IPS-NIHi7 (cell line): ENCODE measurements around the gene NFKBIE.
A peak's percentile ranks its signal among the peaks of the same experiment; 100 is the strongest.
"Not testable (repeated sequence)": the region's sequence is repeated elsewhere in the genome, so short reads cannot be mapped to it uniquely, and the experiment has no call there.

Experiments used
- DNase-seq: peaks from one replicate; pipeline ENCODE4 v3.0.0; 2012; ENCODE audit warnings: mixed read lengths; ENCODE audit errors: extremely low spot score

The NFKBIE gene, protein sequence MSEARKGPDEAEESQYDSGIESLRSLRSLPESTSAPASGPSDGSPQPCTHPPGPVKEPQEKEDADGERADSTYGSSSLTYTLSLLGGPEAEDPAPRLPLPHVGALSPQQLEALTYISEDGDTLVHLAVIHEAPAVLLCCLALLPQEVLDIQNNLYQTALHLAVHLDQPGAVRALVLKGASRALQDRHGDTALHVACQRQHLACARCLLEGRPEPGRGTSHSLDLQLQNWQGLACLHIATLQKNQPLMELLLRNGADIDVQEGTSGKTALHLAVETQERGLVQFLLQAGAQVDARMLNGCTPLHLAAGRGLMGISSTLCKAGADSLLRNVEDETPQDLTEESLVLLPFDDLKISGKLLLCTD

DNA sequence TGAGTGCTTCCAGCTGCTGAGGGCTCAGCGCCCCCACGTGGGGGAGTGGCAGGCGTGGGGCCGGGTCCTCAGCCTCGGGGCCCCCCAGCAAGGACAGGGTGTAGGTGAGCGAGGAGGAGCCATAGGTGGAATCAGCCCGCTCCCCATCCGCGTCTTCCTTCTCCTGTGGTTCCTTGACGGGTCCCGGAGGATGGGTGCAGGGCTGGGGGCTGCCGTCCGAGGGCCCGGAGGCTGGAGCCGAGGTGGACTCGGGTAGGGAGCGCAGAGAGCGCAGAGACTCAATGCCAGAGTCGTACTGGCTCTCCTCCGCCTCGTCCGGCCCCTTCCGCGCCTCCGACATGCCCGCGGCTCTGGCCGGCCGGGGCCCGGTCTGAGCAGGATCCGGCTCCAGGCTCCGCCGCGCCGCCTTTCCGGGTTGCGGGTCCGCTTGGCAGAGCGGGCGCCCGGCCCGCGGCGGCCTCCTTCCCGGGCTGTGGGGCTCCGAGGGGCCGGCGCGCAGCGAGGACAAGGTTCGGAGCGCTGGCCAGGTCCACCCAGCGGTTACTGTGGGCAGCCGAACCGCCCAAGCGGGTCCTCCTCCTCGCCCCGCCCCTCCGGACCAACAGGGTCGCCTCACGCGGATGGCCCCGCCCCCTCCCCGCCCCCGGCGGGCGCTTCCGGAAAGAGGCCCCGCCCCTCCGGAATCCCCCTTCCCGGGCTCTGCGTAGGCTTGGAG lies at the start of gene NFKBIE:
NFKBIE (minus strand) TSS at position 545 of the 715 bp plus-strand sequence; CDS start at position 340, 205 bp downstream.
- peak; percentile 96 for DNase-seq

DNA sequence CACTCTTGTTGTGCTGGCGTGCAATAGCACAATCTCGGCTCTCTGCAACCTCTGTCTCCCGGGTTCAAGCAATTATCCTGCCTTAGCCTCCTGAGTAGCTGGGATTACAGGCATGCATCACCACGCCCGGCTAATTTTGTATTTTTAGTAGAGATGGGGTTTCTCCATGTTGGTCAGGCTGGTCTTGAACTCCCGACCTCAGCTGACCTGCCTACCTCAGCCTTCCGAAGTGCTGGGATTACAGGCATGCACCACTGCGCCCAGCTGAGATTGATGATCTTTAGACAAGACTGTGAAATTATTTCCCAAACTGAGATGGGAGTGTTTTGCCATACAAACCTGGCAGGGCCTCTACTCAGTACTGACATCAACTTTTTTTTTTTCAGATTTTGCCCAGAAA lies 49.3 kb upstream of the NFKBIE start:
- DNase-seq, result not testable (repeated sequence)

DNA sequence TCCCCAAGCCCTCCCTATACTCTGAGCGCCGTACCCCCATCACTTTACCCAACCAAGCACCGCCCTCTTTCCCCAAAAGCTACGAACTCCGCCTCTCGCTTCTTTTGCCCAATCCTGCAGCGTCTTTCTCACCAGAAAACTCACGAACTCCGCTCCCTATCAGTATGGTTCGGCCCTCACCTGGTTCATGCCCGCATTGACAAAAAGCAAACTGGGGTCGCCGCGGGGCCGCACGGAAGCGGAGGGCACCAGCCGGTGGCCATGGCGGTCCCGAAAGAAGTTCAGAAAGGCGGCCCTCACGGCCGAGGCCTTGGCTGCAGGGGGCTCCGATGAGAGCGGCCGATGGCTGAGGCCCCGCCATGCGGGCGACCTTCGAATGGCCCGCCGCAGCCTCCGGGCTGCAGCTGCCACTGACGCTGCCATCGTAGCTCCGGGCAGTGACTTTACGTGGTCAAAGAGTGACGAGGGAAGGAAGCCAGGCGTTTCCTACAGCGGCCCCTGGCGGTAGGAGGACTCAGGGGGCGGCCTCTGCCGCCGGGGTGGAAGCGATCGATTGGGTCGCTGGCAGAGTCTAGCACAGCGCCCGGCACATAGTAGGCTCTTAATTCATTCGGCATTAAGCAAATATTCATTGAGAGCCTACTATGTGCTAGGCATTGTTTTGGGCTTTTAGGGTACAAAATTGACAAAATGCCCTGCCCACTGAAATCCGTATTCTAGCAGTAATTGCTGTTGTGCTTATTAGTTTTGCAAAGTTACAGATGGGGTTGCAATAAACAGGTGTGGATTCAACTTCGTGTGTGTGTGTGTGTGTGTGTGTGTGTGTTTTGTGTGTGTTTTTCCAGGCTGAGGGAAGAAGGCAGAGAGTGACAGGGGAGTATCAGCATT lies 47.8 kb upstream of the NFKBIE start, which contains the start of gene AARS2:
AARS2 (minus strand) TSS at position 447 of the 888 bp plus-strand sequence; CDS start at position 423, 24 bp downstream.
- peak; percentile 92 for DNase-seq

DNA sequence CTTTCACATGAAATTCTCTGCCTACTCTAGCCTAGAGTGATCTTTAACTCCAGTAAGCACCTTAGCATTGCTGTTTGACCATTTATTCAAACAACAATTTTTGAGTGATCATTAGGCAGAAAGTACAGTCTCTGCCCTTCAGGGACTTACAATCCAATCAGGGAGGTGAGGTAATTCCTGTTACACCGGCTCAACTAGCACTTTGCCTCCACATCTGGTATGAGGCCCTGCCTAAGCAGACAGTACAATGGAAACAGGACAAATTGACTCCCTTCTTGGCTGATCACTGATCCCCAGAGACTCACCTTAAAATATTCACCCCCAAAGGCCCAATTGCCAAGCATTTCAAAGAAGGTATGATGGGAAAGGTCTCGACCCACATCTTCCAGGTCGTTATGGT lies 46.4 kb upstream of the NFKBIE start:
- DNase-seq, result no peak

DNA sequence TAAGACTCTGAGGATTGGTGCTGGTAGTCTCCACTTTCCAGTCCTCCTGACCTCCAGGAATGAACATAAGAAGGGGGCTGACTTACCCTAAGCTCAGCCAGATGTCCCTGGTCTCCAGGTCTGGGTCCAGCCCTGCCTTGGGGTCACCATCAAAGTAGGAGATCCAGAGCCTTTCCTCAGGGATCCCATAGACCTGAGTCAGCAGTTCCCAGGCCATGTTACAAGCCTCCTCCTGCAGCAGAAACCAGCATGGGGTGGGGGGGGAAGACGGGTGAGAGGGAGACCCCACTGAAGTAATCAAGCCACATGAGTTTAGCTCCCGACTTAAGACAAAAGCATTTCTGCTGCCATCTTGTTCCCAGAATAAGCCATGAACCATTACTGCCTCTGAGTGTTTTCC lies 46.0 kb upstream of the NFKBIE start:
- no peak for DNase-seq

DNA sequence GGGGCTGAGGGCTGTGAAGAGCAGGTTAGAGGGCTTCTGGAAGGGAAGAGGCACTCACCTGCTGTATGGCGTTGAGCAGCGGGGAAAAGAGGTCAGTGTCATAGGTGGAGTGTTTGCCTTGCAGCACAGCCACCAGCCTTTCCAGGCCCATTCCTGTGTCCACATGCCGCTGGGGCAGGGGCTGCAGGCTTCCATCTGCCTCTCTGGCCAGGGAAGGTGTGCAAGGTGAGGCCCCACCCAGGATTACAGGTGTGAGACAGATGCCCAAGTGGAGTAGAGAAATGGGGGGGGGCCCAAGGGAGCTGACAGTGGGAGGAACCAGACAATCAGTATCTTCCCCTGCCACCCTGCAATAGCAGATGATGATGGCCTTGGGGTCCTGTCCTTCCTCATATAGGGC lies 44.9 kb upstream of the NFKBIE start:
- DNase-seq, result no peak

DNA sequence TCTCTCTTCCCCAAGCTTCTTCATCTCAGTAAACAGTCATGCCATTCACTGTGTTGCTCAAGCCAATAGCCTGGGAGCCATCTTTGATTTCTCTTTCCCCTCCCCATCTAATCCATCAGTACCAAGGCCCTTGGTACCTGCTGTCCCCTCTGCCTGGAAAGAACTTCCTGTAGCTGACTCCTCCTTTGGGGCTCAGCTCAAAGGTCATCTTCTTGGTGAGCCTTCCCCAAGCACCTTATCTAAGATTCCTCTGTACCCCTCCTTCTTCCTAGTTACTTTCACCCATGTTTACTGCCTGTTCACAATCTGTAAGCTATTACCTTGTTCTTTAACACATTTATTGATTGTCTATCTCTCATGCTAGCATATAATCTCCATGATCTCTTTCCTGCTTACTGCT lies 44.3 kb upstream of the NFKBIE start:
- no peak for DNase-seq

DNA sequence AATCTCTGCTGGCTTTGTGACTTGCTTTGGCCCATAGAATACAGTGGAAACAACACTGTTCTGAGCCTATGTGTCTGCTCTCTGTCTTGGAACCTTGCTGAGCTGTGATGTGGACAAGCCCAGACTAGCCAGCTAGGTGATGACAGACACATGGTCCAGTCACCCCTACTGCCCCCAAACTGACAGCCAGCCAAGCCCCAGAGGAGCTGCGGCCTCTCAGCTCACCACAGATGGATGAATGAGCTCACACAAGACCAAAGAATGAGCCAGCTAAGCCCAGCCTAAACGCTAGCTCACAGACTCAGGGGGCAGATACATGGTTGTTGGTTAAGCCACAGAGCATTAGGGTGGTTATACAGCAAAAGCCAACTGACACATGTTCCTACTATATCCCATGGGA lies 43.7 kb upstream of the NFKBIE start:
- DNase-seq, result no peak

DNA sequence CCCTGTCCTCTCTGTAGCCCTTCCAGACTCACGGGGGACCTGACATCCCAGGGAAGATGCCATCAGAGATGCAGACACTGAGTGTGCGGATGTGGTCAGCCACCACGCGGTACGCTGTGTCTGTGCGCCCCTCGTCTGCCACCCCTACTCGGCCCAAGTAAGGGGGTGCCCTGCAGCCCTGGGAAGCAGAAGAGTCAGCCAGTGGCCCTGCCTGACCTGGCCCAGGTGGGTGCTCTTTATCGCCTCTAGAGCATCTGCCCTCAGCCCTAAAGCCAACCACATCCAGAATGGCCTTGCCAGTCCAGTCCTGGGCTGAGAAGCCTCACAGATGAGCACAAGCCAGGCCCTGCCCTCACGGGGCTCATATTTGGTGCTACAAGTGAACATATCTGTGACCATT lies 41.9 kb upstream of the NFKBIE start:
- no peak for DNase-seq

DNA sequence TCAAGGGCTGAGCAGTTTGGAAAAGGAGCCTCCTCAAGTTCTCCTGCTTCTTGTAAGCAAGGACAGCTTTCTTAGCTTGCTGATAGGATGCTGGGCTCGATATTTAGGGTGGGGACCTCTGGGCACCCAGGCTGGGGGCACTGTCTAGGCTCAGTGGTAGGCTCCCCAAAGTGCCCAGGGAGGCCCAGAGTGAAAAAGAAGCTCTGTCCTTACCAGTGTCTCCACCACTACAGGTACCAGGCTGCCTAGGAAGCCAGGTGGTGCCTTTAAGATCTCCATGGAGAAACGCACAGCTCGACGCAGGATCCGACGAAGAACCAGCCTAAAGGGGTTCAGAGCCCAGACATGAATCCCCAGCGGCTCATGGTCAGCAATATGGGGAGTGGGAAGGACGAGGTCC lies 41.4 kb upstream of the NFKBIE start:
- no peak for DNase-seq

DNA sequence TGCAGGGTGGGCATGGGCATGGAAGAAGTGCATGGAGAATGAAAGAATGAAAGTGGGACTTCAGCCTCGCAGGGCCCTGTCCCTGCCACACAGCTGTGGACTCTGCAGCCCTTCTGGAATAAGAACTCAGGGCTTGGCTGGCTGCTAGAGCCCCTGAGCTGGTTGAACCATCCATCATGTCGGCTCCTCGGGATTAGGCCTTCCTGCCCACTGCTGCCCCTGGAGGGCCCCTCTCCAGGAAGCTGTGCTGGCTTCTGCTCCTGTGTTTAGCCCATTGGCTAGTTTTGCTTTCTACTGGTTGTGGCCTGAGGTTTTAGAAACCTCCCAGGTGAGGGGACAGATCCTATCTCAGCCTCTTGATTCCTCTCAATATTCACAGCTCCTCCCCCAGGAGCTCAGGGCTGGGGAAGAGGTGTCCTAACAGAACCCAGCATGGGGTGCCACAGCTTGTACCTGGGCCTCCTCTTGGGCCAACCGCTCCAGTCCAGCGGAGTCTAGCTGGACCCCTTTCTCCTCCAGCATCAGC lies 39.9 kb upstream of the NFKBIE start:
- no peak for DNase-seq

DNA sequence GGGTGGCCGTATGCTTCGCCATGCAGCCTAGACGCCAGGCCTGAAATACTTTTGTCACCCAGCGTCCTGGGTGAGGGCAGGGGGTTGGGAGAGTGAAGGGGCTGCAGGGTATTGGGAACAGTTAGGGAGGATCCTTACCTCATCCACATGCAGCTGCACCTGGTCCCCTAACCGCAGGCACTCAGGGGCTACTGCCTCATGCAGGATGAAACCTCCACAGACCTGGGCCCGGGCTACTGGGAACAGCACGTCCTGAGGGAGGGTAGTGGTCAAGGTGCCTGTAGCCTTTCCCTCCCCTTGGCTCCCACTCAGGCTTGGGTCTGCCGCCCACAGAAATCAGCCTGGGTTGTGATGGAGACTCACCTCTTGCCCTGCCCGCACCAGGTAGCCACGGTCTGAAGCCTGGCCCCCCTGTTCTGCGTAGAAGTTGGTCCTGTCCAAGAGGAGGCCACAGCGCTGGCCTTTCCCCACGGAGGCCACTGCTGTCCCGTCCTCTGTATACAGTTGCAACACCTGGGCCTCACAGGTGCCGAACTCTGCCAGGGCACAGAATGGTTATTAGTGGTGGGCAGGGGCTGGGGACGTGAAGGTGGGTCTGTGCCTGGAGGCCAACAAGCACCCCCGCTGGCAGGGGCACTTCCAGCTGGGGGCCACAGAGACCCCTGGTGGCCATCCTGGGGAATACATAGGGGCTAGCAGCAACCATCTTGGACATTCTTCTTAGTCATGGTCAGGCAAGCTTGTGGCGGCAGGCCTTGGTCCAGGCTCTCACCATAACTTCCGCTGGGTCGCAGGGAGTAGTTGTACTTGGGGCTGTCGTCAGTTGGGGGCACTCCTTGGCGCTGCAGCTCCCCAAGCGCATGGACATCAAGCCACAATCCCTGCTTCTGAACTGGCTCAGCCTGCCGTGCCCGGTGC lies 39.2 kb upstream of the NFKBIE start:
- peak; percentile 83 for DNase-seq

DNA sequence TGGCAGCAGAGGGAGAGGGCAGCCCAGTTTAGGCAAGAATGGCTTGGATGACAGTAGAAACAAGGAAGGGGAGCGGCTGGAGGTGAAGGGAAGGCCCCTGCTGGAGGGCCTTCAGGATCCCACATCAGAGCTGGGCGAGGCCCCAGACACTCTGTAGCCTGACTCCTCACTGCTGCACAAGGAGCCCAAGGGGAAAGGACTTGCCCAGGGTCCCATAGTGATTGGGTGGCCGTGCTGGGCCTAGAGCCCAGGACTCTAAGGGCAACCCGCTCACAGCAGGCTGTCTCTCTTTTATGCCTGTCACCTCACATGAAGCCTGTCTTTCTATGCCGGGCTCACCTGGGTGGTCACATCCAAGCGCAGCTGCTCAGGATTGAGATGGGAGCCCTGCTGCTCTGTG lies 38.5 kb upstream of the NFKBIE start:
- no peak for DNase-seq

DNA sequence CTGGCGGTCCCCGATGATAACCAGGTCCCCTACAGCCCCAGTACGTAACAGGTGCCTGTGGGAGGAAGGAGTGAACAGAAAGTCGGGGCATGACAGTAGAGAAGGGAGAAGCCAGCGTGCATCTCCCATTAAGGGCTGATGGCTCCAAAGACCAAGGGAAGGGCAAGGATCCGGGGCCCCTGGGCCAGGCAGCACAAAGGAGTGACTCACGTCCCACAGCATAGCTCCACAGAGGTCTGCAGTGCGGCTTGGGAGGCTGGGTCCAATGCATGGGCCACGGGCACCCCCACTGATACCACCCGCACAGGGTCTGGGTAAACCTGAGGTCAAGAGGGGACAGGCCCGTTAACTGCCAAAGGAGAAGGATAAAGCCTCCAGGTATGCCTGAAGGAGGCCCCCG lies 37.5 kb upstream of the NFKBIE start:
- no peak for DNase-seq

DNA sequence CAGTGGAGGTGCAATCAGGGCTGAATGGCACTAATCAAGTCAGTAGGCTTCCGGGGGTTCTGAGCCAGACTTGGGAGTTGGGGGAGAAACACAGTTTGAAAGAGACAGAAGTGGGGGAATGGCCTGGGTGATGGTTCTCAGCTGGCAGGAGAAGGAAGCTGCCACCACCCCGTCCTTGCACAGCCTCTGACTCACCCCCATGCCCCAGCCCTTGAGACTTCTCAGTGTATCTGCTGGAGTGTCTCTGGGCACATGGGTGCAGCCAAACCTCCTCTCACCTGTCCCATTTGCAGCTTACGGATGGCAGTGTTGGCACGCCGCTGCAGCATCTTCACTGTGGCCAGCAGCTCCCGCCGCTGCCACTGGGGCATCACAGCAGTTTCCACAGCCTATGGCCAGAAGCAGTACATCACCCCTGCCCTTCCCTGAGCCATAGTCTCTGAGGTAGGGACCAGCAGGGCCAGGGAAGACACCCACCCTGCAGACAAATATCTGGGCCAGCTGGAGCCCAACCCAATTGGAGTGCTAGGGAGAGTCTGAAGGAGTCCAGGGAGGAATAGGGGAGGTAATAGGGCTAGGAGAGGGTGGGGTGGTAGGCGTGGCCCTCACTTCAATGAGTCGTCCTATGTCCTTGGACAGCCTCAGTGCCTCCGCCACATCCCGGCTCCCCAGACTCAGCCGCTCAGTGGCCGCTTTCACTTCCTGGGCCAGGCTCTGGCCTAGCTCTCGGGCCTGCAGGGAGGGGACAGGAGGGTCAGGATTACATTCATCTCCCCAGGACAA lies 36.6 kb upstream of the NFKBIE start:
- no peak for DNase-seq

DNA sequence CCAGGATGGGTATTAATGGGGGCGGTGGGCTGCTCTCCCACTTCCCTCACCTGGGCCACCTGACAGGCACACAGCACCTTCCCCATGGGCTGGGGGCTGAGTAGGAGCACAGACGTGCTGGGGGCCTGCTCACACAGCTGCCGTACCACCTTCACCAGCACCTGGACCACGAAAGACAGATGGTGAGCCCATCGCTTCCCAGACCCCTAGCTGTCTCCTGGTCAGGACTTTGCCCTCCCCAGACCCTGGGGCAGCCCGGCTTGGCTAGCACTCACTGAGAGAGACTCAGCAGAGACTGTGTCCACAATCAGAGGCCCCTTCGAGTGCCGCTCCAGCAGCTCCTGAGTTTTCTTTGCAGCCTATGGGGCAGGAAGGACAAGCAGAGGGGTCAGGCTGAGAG lies 35.8 kb upstream of the NFKBIE start:
- DNase-seq, result no peak

DNA sequence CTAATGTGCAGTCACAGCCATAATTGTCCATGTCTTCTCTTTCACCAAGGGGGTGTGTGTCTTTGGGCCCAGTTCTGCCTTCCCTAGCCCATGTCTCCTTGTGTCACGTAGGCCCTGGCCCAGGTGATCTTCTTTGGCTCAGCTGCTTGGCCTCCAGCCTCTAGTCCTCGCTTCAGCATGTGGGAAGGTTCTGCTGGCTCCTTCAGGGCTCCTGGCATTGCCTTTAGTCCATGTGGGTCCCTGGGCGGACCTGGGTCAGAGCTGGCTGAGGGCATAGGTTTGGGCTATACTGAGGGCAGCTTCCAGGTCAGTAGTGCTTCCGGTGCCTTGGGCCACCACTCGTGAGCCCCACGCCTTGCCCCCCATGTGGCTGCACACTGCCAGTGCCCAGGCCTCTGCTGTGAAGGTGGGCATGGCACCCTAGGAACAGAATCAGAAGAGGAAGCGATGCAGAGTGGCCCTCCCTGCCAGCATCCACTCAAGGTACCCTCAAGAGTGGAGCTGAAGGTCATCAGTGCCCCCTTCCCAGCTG lies 35.0 kb upstream of the NFKBIE start:
- DNase-seq, result no peak

DNA sequence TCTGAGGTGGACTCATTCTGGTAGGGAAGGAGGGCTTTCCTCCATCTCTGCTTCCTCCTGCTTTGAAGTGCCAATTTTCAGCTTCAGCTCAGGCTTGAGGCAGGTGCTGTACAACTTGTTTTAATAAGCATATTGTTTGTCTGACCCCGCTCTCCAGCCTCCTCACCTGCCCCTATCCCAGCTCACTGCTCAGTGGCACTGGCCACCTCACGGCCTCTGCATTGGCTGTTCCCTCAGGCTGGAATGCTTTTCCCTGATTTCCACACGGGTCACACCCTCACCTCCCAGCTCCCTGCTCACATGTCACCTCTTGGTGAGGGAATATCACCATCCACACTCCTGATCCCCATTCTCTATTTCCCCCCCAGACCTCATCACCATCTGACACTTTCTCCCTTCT lies 33.5 kb upstream of the NFKBIE start:
- DNase-seq, result no peak

DNA sequence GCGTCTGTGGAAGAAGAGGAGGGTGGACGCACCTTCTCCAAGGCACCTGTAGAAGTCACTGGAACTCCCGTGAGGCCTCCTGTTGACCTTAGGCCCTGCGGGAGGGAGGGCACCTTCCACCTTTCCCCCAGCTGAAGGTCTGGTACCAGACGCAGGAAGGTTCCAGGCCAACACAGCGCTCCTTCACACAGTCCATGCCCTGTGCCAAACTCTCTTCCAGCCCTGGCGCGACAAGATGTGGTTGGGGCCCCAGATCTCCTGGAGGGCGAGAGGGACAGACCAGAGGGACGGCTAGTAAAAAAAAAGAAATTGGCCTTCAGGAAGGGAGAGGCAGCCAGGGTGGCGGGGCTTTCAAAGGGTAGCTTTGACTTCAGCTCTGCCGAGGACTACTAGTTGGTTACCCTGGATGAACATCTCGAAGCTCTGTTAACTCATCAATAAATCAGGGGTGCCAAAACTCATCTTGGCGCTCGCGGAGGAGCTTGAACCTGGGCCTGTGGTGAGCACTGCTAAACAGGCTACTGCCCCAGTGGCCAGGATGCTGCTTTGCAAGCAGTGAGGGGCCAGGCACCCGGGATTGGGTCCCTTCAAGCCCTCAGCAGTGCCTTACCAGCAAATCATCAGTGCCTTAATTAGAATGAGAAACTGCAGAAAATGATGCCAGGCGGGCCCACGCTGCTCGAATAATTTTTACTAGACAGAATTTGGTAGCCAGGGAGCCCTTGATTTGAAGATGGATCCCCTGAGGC lies 32.9 kb upstream of the NFKBIE start:
- peak; percentile 43 for DNase-seq
